Transverse colon (tissue), 4 donors: ENCODE measurements around the gene ASPM.

Experiments used
- CTCF ChIP-seq, 5 experiments: fragments of 200-600 bp in 3 of 5; fragments of 450-650 bp in 2 of 5; sonication (generic) in 3 of 5; IDR thresholded peaks; 1 replicate in 2 of 5; 2 replicates in 3 of 5; pipeline ENCODE4 v1.5.1; 2016 to 2017; ENCODE audit warnings: antibody characterized with exemption in 5 of 5, inconsistent platforms in 3 of 5, mild to moderate bottlenecking in 2 of 5, moderate library complexity in 1 of 5
- EP300 ChIP-seq: sonication (generic); formaldehyde crosslinking; IDR thresholded peaks from one replicate; pipeline ENCODE4 v1.6.1; 2017; ENCODE audit warnings: antibody characterized with exemption, low read depth
- POLR2A ChIP-seq: fragments of 450-650 bp; IDR thresholded peaks from one replicate; pipeline ENCODE4 v1.6.1; 2016; ENCODE audit warnings: antibody characterized with exemption, mild to moderate bottlenecking, moderate library complexity
- POLR2AphosphoS5 ChIP-seq, 3 donors: sonication (generic); formaldehyde crosslinking; IDR thresholded peaks; one replicate each; pipeline ENCODE4 v1.6.1; 2016; ENCODE audit warnings: antibody characterized with exemption in 3 of 3

GRCh38 chr1:197073978-197074377 lies 72.5 kb downstream of the ASPM start:
- no peak for TF ChIP-seq EP300
- no peak for TF ChIP-seq POLR2A
- TF ChIP-seq POLR2AphosphoS5 (IDR thresholded peaks at IDR 0.05): no peak
- TF ChIP-seq CTCF (IDR thresholded peaks at IDR 0.05): no peak
